NCI-H774 (cell line): ENCODE measurements around the gene SRY.
"Not testable (repeated sequence)": the region's sequence is repeated elsewhere in the genome, so short reads cannot be mapped to it uniquely, and the experiment has no call there.

ENCODE experiments used
- DNase-seq: peaks from one replicate; lab custom pipeline; 2025; lab: John Stamatoyannopoulos, UW

Gene SRY

GRCh38 chrY:2787600-2787999, at the start of gene SRY:
Gene SRY, minus strand, starts transcription at chrY:2787682. Its CDS starts 79 bp downstream, at chrY:2787603.
- DNase-seq = no peak

- DNase-seq = no peak
Measured at GRCh38 chrY:2837078-2837477, 49.6 kb upstream of the SRY start.

DNA sequence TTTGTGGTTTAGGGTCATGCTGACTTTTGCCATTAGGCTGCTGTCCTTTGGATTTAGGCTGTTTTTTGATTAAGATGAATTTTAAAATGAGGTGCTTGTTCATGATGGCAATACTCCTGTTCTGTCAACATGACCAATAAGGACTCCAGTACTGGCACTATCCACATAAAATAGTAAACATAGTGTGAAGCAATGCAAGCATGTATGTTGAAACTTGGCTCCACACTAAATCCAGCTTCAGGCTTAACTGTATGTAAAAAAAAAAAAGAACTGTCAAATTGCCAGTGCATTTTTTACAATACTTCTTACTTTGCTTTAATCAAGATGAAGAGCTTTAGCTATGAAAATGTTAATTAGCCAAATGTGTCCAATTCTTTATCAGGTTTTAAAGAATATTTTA, 47.7 kb upstream of the SRY start:
- DNase-seq = no peak

DNA sequence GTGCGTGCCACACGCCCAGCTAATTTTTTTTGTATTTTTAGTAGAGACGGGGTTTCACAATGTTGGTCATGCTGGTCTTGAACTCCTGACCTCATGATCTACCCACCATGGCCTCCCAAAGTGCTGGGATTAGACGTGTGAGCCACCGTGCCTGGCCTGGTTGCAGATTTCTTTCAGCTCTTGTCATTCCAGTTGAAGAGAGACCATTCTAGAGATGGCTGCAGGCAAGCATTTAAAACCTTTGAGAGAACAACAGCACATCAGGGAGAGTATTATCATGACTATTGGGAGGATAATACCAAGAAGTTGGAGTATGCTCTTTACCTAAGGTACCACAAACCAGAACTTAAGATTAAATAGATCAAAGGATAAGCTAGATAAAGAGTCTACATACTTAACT, 41.0 kb upstream of the SRY start:
- no peak for DNase-seq

DNA sequence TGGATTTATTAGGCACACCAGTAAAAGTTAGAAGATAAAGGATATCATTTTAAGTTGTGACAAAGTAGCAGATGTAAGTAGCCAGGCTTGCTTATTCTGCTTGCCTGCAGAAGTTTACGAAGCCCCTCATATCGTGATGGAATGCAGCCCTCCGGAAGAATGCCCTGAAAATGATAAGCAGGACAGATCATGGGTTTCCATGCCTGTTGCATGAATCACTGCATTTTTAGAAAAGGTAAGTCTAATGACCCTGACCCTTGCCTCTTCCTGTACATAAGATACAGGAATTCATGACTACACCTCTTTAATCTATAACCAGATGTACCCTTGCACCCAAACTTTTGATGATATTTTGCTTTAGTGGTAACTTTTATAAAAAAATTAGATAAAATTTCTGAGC, 37.0 kb upstream of the SRY start:
- DNase-seq = no peak

- not testable (repeated sequence) for DNase-seq
Measured at GRCh38 chrY:2817146-2817896, 29.8 kb upstream of the SRY start.

DNA sequence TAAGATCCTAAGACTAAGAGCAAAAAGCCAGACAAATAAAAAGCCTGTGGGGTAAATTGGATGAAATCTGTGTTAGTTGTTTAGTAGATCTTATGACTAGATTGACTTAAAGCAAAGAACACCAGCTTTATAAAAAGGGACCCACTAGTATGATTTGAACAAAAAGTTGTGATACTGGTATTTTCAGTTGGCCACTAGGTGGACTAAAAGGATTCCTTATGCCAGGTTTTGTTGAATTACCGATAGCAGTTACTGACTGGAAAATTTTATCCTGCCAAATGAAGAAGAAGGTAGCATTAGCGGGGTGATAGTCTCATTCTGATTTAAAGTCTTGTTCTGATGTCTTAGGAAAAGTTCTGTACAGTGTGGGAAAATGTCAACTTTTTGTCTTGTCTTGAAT, 12.8 kb upstream of the SRY start:
- DNase-seq = no peak

- DNase-seq = no peak
Measured at GRCh38 chrY:2797991-2798390, 10.5 kb upstream of the SRY start.

DNA sequence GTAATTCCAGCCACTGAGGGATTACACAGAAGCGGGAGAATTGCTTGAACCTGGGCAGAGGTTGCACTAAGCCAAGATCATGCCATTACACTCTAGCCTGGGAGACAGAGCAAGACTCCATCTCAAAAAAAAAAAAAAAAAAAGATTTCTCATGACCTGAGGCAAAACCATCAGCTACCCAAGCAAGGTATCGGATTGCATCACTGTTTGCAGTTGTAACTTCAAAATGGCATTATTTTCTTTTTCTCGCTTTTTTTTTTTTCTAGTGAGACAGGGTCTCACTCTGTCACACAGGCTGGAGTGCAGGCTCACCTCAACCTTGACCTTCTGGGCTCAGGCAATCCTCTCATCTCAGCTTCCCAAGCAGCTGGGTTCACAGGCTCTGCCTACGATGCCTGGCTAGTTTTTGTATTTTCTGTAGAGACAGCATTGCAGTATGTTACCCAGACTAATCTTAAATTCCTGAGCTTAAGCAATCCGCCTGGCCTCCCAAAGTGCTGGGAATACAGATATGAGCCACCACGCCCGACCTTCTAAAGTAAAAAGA, 9.6 kb upstream of the SRY start:
- no peak for DNase-seq

DNA sequence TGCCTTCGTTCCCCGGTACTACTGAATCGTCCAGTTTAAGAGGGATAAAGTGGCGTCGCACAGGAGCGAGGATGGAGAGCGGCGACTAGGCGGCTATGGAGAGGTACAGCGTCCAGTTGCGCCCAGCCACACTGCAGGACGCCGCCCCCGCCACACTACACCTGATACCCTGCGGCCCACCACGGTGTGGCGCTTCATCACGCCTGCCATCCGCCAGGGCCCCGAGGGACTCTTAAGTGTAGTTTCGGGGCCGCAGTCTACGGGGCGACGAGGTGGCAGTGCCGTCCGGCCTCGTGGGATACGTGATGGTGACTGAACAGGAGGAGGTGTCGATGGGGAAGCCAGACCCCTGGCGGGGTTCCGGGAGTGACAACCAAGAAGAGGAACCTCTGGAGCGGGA, 2.3 kb upstream of the SRY start:
- DNase-seq = no peak

- DNase-seq = no peak
Measured at GRCh38 chrY:2786876-2787512, 488 bp downstream of the SRY start.
